ENCODE results near the gene MAIP1.
"Not testable (repeated sequence)": the region's sequence is repeated elsewhere in the genome, so short reads cannot be mapped to it uniquely, and the experiment has no call there.

MAIP1 gene, protein sequence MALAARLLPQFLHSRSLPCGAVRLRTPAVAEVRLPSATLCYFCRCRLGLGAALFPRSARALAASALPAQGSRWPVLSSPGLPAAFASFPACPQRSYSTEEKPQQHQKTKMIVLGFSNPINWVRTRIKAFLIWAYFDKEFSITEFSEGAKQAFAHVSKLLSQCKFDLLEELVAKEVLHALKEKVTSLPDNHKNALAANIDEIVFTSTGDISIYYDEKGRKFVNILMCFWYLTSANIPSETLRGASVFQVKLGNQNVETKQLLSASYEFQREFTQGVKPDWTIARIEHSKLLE

DNA sequence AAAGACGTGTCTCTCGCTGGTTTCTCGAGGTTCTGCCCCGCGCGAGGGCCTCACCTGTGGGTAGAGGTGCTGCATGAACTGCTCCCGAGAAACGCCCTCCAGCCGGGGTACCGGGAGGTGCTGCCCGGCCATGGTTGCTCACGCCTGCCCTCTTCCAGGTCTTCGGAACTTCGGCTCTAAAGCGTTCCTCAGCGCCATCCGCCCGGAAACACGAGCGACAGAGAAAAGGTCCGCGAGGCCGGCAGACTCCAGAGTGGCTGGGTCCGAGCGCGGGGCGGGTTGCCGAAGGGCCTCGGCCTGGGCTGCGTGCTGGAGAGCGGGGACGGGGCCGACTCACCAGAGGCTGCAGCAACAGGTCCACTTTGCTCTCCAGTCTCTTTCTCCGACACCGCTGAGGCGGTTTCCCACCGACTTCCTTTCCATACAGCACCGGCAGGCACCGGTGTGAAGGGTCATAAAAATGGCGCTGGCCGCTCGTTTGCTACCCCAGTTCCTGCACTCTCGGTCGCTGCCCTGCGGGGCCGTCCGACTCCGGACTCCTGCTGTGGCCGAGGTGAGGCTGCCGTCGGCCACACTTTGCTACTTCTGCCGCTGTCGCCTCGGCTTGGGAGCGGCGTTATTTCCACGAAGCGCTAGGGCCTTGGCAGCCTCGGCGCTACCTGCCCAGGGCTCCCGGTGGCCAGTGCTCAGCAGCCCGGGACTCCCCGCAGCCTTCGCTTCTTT lies at the start of gene MAIP1, which contains the start of gene TYW5:
Gene MAIP1, plus strand, starts transcription at position 244 of the 723 bp plus-strand sequence. Its CDS starts 217 bp downstream, at position 461.
Gene TYW5, minus strand, starts transcription at position 153 of the 723 bp plus-strand sequence. Its CDS starts 21 bp downstream, at position 132.
- in situ Hi-C loops (cut with HindIII; ENCODE audit: low sequenced_read_pairs): no loop called here

DNA sequence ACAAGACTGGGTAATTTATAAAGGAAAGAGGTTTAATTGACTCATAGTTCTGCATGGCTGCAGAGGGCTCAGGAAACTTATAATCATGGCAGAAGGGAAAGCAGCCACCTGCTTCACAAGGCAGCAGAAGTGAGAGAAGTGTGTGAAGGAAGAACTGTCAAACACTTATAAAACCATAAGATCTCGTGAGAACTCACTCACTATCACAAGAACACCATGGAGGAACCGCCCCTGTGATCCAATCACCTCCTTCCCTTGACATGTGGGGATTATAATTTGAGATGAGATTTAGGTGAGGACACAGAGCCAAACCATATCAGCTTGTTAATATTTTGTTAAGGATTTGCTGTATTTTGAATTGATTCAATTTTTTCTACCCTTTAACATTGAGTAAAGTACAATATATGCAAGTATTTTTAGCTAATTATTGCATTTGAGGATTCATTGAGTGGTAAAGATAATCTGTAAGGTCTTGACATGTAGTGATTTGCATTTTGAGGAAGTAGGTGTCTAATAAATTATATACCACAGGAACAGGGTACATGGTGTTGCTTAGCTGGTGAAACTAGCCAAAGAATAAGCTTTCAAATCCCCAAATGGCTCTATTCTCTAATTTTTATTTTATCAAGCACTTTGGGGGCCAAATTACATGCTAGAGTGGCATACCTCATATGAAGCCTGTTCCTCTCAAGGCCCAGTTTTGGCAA lies 48.2 kb upstream of the MAIP1 start:
- in situ Hi-C loops (cut with HindIII; ENCODE audit: low sequenced_read_pairs): no loop called here

DNA sequence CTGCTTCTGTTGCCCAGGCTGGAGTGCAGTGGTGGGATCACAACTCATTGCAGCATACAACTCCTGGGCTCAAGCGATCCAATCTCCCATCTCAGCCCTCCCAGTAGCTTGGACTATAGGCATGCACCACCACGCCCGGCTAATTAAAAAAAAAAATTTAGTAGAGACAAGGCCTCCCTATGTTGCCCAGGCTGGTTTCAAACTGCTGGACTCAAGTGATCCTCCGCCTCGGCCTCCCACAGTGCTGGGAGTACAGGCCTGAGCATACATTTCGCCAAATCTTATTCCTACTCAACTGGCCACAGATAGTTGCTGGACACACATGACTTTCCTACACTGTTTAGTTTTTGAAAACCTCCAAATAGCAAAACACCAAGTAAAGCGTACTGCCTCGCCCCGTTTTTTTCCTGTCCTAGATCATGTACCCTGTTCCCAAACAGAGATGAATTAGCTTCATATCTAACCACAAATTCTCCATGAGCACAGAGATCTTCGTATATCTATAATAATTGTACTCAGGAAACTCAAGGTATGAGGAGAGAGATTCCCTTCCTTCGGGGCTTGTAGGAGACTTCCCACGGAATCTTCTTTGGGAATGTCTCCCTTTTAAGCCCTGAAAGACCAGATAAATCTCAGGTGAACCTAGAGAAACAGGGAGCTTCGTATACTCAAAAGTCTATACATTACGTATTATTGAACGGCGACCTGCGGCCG lies 44.9 kb upstream of the MAIP1 start:
- in situ Hi-C loops (cut with HindIII; ENCODE audit: low sequenced_read_pairs): no loop called here

DNA sequence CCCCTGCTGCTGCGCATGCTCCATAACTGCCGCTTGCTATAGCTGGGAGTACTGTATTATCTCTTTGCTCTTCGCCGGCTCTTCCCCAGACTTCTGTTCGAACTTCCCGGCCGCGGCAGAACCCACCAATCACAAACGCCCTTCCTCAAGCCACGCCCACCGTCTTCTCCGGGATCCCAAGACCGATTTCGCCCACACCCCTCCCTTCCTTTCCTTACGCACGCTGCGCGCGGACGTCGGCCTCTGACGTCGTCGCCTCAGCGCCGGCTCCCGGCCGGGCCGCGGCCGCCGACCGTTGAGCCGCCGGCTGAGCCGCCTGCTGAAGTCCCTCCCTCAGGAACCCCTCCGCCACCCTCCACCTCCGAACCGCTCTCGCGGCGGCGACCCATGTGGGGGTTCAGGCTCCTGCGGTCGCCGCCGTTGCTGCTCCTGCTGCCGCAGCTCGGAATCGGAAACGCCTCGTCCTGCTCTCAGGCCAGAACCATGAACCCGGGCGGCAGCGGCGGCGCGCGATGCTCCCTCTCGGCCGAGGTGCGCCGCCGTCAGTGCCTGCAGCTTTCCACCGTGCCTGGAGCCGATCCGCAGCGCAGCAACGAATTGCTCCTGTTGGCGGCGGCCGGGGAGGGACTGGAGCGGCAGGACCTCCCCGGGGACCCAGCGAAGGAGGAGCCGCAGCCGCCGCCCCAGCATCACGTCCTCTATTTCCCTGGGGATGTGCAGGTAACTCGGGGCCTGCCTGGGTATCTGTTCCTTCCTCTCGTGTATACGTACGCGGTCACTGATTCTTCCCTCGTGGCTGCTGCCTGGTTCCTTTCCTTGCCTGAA lies 44.1 kb upstream of the MAIP1 start, which contains the start of gene C2orf69:
Gene C2orf69, plus strand, starts transcription at position 242 of the 825 bp plus-strand sequence. Its CDS starts 146 bp downstream, at position 388.
- in situ Hi-C loops (cut with HindIII; ENCODE audit: low sequenced_read_pairs): no loop called here

DNA sequence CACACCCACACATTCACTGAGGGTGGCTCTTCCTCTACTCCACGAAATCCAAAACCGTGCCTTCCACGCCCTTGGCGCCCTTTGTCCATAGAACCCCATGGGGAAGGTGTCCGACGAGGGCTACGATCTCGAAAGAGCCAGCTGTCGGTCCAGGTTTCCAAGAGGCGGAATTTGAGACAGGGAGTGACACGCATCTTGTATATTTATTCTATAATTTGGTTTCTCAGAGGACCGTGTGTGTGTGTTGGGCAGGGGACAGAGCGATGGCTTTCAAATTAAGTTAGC lies 43.6 kb upstream of the MAIP1 start:
- in situ Hi-C loops (cut with HindIII; ENCODE audit: low sequenced_read_pairs): no loop called here

DNA sequence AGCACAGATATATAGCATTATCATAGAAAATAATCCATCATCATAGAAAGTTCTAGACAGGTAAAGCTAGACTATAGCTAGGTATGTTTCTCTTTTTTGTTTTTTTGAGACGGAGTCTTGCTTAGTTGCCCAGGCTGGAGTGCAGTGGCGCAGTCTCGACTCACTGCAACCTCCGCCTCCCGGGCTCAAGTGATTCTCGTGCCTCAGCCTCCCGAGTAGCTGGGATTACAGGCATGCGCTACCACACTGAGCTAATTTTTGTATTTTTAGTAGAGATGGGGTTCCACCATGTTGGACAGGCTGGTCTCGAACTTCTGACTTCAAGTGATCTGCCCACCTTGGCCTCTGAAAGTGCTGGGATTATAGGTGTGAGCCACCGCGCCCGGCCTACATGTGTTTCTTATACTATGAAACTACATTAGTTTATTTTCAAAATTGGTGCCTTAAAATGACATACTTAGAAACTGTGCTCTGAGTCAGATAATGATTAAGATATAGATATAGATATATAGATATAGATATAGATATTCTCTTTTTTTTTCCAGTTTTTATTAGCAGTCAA lies 42.7 kb upstream of the MAIP1 start:
- in situ Hi-C loops (cut with HindIII; ENCODE audit: low sequenced_read_pairs): not testable (repeated sequence)

DNA sequence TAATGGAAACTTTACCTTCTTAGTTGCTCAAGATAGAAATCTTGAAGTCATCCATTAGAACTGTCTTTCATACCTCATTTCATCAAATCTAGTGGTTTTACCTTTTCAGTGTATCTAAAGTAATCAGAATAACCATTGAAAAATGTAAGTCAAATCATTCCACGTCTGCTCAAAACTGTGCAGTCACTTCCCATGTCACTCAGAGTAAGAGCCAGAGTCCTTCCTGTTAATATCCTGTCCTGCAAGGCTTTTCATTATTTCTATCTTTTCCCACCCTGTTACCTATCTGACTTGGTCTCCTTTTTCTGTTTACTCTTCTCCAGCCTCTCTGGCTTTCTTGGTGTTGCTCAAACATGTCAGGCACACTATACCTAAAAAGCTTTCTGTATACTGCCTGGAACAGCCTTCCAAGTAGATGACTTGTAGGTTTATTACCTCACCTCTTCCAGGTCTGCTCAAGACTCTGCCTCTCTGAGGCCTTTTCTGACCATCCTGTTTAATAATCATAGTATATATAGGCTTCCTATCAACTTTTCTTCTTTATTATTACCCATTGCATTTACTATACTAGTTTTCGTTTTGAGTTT lies 40.9 kb upstream of the MAIP1 start:
- in situ Hi-C loops (cut with HindIII; ENCODE audit: low sequenced_read_pairs): no loop called here

DNA sequence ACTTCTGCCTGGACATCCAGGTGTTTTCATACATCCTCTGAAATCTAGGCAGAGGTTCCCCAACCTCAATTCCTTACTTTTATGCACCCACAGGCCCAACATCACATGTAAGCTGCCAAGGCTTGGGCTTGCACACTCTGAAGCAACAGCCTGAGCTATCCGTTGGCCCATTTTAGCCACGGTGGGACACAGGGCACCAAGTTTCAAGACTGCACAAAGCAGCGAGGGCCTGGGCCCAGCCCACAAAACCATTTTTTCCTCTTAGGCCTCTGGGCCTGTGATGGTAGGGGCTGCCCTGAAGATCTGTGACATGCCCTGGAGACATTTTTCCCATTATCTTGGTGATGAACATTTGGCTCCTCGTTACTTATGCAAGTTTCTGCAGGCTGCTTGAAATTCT lies 38.4 kb upstream of the MAIP1 start:
- in situ Hi-C loops (cut with HindIII; ENCODE audit: low sequenced_read_pairs): no loop called here

DNA sequence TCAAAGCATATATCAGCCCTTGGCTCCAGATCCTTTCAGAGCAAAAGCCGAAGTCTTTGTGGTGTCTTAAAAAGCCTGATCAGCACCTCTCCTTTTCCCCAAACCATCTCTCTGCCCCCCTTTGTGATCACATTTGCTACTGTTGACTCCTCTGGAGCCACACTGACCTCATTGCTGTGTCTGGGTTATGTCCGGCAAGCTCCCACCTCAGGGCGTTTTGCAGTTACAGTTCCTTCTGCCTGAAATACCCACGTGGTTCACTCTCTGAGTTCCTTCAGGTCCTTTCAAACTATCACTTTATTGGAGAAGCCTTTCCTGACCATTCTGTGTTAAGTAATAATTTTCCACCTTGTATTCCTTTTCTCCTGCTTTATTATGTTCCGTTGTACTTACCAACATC lies 32.5 kb upstream of the MAIP1 start:
- in situ Hi-C loops (cut with HindIII; ENCODE audit: low sequenced_read_pairs): no loop called here

DNA sequence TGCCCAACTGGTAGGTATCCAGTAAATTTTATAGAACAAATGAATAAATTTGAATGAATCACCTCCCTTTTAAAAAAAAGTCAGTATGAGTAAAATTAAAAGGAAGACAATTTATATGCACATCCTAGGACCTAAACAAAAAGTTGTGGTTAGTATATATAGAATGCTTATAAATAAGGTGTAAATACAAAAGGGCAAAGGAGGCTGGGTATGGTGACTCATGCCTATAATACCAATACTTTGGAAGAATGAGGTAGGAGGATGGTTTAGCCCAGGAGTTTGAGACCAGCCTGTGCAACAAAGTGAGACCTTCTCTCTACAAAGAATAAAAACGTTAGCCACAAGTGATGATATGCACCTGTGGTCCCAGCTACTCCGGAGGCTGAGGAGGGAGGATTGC lies 31.5 kb upstream of the MAIP1 start:
- in situ Hi-C loops (cut with HindIII; ENCODE audit: low sequenced_read_pairs): no loop called here

DNA sequence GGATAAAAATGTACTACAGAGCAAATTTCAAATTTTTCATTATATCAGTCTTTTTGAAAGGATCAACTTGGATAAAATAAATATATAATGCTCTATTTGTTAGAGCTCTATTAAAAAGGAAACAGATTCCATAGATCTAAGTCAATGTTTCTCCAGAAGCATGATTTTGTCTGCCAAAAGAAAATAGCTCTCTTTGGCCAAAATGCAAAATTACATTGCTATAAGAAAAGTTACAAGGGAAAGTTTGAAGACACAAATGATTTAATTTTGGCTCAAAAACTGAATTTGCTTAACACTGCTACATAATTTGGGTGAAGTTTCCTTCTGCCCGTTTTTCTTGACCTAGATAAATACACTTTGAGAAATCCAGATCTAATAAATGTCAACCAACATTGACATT lies 28.6 kb upstream of the MAIP1 start:
- in situ Hi-C loops (cut with HindIII; ENCODE audit: low sequenced_read_pairs): no loop called here

DNA sequence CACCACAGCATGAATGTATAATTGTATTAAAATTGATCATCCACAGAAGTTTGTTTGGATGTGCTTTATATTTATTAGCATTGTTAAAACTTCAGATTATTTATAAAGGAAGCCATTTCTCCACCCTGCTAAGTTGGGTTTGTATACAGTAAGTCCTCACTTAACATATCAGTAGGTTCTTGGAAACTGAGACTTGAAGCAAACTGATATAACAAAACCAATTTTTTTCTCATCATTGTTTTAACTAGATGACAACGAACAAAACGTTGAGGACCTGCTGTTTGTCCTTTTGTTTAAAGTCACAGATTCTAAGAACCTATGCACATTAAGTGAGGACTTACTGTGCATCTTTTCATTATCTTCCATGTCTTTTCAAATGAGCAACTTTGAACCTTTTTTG lies 27.2 kb upstream of the MAIP1 start:
- in situ Hi-C loops (cut with HindIII; ENCODE audit: low sequenced_read_pairs): no loop called here

DNA sequence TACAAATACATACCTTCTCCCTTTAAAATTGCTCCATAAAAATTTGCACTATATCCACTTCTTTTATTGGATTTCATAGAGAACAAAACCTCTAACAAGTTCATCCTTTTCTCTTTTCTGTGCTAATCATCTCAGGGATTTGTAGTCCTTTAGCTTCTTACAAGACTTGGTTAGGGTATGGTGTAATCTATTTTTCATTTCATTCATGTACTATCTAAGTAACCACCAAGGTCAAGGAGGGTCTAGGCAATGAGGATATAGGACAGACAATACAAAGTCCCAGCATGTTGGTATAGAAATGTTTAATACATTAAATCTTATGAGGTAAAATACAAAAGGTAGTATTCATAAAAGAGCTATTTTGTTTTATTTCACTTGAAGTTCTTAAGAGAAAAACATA lies 26.8 kb upstream of the MAIP1 start:
- in situ Hi-C loops (cut with HindIII; ENCODE audit: low sequenced_read_pairs): no loop called here

DNA sequence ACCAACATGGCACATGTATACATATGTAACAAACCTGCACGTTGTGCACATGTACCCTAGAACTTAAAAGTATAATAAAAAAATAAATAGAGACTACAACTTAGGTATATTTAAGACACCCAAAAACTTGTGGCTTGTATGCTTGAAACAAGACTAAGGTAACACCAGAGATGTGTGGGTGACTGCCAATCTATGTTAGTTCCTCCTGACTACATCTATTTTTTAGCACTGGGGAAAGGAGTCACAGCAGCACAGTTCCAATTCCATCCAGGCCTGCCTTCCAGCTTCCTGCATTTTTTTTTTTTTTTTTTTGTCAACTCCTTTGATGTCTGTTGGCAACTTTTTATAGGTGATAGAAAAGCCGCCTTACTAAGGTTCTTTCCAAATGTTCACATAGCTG lies 26.1 kb upstream of the MAIP1 start:
- in situ Hi-C loops (cut with HindIII; ENCODE audit: low sequenced_read_pairs): no loop called here

DNA sequence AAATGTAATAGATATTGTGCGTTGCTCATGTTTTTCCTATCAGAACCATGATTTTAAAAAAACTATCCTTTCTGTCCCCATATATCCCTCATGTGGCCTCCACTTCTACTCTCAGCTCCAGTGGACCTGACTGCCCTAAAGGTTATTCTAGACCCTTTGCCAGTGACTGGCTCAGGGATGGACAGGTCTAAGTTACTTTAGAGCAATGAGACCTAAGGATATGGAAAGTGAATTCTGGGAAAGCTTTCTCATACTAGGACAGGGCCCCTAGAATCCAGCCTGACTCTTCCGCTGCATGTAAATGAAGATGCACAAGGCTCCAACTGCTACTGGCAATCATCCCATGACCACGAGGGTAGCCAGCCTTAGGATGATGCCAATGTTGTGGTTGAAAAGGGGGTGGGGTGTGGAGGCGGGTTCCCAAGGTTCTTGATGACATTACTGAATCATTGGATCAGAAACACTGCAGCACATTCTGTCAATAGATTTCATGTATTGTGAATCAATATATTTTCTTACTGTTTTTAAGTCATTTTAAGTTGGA lies 23.0 kb upstream of the MAIP1 start:
- in situ Hi-C loops (cut with HindIII; ENCODE audit: low sequenced_read_pairs): no loop called here

DNA sequence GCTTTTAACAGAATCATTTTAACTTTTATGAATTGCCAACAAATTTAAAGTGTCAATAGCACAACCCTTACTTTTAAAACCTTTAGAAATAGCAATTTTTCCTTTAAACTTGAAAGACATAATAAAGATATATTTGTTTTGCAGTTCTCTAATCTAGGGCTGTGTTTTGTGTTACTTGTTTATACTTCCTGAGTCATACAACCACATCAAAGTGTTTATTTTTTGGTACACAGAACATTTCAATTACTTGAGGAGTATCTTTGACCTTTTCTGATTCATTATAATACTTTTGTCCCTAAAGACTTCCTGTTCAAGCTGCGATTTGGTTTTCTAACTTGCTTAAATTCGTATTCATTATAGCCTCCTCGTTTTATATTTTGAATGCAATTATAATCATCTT lies 21.9 kb upstream of the MAIP1 start:
- in situ Hi-C loops (cut with HindIII; ENCODE audit: low sequenced_read_pairs): no loop called here

DNA sequence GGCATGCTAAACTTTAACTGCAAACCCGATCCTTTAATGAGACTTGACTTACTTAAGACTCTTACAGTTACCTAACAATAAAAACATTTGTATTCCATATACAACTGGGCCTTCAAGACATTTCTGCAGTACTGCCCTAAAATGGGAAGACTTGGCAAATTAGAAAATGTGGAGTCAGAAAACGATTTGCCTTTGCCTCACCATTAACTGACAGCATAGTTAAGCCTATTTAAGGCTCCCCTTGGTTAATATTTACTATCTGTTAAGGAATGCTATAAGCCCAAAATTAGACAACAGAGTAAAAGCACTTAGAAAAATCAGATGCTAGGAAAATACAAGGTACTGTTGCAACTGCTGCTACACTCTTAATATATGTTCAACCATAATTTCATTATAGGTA lies 18.8 kb upstream of the MAIP1 start:
- in situ Hi-C loops (cut with HindIII; ENCODE audit: low sequenced_read_pairs): no loop called here

DNA sequence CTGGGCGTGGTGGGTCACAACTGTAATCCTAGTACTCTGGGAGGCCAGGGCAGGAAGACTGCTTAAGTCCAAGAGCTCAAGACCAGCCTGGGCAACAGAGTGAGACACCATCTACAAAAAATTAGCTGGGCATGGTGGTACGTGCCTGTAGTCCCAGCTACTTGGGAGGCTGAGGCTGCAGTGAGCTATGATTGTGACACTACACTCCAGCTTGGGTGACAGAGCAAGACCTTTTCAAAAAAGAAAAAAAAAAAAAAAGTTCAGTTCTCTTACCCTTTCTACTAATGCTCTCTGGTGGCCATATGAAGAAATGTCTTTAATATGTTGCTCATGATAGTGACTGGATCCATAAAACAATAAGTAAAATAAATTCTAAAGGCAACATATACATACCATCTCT lies 15.0 kb upstream of the MAIP1 start:
- in situ Hi-C loops (cut with HindIII; ENCODE audit: low sequenced_read_pairs): no loop called here

DNA sequence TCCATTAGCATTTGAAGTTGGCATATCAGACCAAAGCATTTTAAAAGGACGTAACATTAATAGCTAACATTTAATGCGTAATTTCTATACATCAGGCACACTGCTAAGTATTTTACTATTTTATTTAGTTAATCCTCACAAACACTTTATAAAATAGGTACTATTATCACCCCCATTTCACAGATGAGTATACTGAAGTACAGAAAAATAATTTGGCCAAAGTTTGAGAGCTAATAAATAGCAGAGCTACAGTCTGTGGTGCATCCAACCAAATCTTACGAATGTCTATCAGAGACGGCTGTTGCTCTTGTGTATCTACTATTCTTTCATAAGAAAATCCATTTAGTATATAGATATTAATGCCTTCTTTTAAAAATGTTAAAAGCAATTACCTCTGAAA lies 12.0 kb upstream of the MAIP1 start:
- in situ Hi-C loops (cut with HindIII; ENCODE audit: low sequenced_read_pairs): no loop called here
